Stimulated activated CD8-positive, alpha-beta memory T cell treated with anti-CD3 and anti-CD28 coated beads, Interleukin-12 subunit alpha, Interleukin-12 subunit beta, amount 100 ng/mL, for 24 hours (primary cell): ENCODE results near the gene SCLY.

Source experiments
- DNase-seq: peaks from one replicate; pipeline ENCODE4 v3.0.0-alpha.2; 2020; ENCODE audit errors: extremely low read depth

The SCLY gene

DNA sequence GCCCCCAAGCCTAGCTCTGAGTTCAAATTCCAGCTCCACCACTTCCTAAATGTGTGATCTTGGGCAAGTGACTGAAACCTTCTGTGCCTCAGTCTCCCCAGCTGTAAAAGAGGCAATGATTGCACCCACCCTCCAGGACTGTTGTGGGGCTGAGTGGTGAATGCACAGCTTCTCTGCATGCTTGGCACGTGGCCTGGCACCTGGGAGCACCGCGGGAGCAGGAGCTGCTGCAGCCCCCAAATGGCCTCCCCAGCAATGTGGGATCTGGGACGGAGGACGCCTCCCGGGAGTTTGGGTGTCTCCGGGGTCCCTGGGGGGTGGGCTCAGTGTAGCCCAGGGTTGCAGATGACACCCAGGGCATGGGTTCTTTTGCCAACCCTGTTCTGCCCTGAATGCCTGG is 79.2 kb downstream of the SCLY start:
- DNase-seq, result no peak

- no peak for DNase-seq
Measured at GRCh38 chr2:238140721-238141540, 80.1 kb downstream of the SCLY start.

- no peak for DNase-seq
Measured at GRCh38 chr2:238141541-238142318, 80.9 kb downstream of the SCLY start.

DNA sequence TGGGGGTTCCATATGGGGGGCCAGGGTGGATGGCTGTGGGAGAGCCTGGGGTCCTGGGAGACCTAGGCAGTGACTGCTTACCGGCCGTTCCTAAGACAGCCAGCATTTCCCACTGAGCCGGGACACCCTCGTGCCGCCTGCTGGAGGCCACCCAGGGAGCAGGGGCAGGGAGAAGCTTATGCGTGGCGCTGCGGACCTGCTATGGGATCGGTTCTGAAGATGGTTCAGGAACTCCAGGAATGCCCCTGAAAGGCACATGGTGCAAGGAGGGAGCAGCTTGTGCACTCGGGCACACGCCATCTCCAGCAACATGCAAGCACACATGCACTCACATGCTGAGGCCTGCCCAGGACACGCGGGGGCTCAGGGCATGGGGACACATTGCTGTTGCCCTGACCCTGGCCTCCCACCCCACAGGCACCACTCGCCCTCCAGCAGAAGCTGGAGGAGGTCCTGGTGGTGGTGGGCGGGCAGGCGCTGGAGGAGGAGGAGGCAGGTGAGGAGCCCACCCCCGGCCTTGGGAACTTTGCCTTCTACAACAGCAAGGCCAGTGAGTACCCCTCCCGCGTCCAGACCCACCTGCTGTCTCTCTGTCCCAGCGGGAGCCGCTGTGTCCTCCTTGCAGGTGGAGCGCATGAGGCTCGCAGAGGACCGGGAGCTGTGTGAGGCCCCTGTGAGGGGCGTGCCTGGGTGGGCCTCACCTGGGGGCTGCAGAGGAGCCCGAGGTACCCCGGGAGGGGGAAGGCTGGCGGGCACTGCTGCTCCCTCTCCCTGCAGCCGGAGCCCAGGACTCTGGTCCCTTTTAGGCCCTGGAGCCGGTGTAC is 81.8 kb downstream of the SCLY start:
- DNase-seq, result no peak

GRCh38 chr2:238143239-238143951 is 82.6 kb downstream of the SCLY start:
- DNase-seq, result no peak

- no peak for DNase-seq
Measured at GRCh38 chr2:238144262-238144661, 83.5 kb downstream of the SCLY start.

- no peak for DNase-seq
Measured at GRCh38 chr2:238145046-238145445, 84.2 kb downstream of the SCLY start.

- DNase-seq, result no peak
Measured at GRCh38 chr2:238145851-238146250, 85.0 kb downstream of the SCLY start.

- DNase-seq, result no peak
Measured at GRCh38 chr2:238146884-238147544, 86.2 kb downstream of the SCLY start.

- no peak for DNase-seq
Measured at GRCh38 chr2:238148981-238149380, 88.2 kb downstream of the SCLY start.
